GM12878 (cell line): ENCODE data around the gene FGF11. TPM values are rescaled to one million over a fixed set of nuclear protein-coding genes. Genes with fewer than 3 reads are reported as not detected.

Source experiments
- ATF2 ChIP-seq: IDR thresholded peaks from 2 replicates; pipeline ENCODE4 v1.6.1; 2012; ENCODE audit warnings: low read length, inconsistent platforms
- DPF2 ChIP-seq: fragments of 450-650 bp; IDR thresholded peaks from 2 replicates; pipeline ENCODE4 v1.6.1; 2017; ENCODE audit warnings: mild to moderate bottlenecking
- GATAD2B ChIP-seq: fragments of 450-650 bp; conservative IDR thresholded peaks from 2 replicates; pipeline ENCODE4 v1.6.1; 2017; ENCODE audit warnings: low read depth, mild to moderate bottlenecking, moderate library complexity
- HCFC1 ChIP-seq: fragments of 150-350 bp; IDR thresholded peaks from 2 replicates; pipeline ENCODE4 v1.6.1; 2014; ENCODE audit warnings: low read length
- HDAC2 ChIP-seq: fragments of 200-600 bp; sonication (generic); IDR thresholded peaks from 2 replicates; pipeline ENCODE4 v1.6.1; 2017
- KAT2A ChIP-seq: conservative IDR thresholded peaks from 2 replicates; pipeline ENCODE4 v1.6.1; 2011; ENCODE audit warnings: low read depth, low read length; ENCODE audit not compliant: control insufficient read depth
- MLLT1 ChIP-seq: fragments of 450-650 bp; IDR thresholded peaks from 2 replicates; pipeline ENCODE4 v1.6.1; 2016; ENCODE audit warnings: mild to moderate bottlenecking
- NFYB ChIP-seq: IDR thresholded peaks from 2 replicates; pipeline ENCODE4 v1.6.1; 2011; ENCODE audit warnings: low read depth, mild to moderate bottlenecking, low read length, improper control_type of control experiment, moderate library complexity; ENCODE audit not compliant: insufficient read depth
- PML ChIP-seq: IDR thresholded peaks from 2 replicates; pipeline ENCODE4 v1.6.1; 2012; ENCODE audit warnings: low read length, inconsistent platforms
- RCOR1 ChIP-seq: conservative IDR thresholded peaks from 2 replicates; pipeline ENCODE4 v1.6.1; 2012; ENCODE audit warnings: low read depth, low read length, improper control_type of control experiment
- RUNX3 ChIP-seq: IDR thresholded peaks from 2 replicates; pipeline ENCODE4 v1.6.1; 2012; ENCODE audit warnings: low read length, inconsistent platforms
- STAT3 ChIP-seq: IDR thresholded peaks from 2 replicates; pipeline ENCODE4 v1.6.1; 2011; ENCODE audit warnings: low read depth, low read length, improper control_type of control experiment
- ZZZ3 ChIP-seq: IDR thresholded peaks from 2 replicates; pipeline ENCODE4 v1.6.1; 2011; ENCODE audit warnings: low read depth; ENCODE audit not compliant: control insufficient read depth, insufficient read length
- polyA plus RNA-seq, 11 experiments: library from polyadenylated mRNA; depleted of rRNA in 4 of 11; unstranded in 6 of 11; stranded (reverse) in 5 of 11; fragments of >200 nt; fragmentation: Nextera tagmentation in 4 of 11; fragmentation: Illumina TruSeq in 1 of 11; extraction: Ambion mirVana in 4 of 11; extraction: Trizol in 1 of 11; gene quantifications; 1 replicate in 1 of 11; 2 replicates in 10 of 11; pipeline versions ENCODE4 v1.2.1 to v1.2.3, GENCODE V29; 2011 to 2016; ENCODE audit warnings: inconsistent platforms in 2 of 11, missing spikeins in 2 of 11, low read depth in 1 of 11
- total RNA-seq, 4 experiments: library from RNA; depleted of rRNA in 3 of 4; stranded (reverse); fragments of >200 nt in 3 of 4; fragmentation: Illumina TruSeq in 1 of 4; extraction: Trizol in 1 of 4; gene quantifications; 2 replicates each; pipeline versions ENCODE4 v1.2.1 to v1.2.3, GENCODE V29; 2013 to 2021
- TF ChIP-seq, protein P1 (sequence below), 3 experiments: IDR thresholded peaks in 2 of 3; conservative IDR thresholded peaks in 1 of 3; 2 replicates each; pipeline ENCODE4 v1.5.1; 2011; ENCODE audit warnings: low read depth in 3 of 3, low read length in 3 of 3, mild to moderate bottlenecking in 3 of 3, control low read depth in 2 of 3, moderate library complexity in 2 of 3, inconsistent platforms in 1 of 3, mixed read lengths in 1 of 3; ENCODE audit not compliant: control insufficient read depth in 2 of 3, insufficient read depth in 1 of 3; ENCODE audit errors: extremely low read depth in 1 of 3
- TF ChIP-seq, protein P2 (sequence below): IDR thresholded peaks from 2 replicates; pipeline ENCODE4 v1.6.1; 2012; ENCODE audit warnings: improper control_type of control experiment, low read depth, low read length; ENCODE audit not compliant: insufficient replicate concordance

Gene FGF11
- total and polyA plus RNA-seq, 10 of the 15 experiments (the other 5 are each of a cell fraction or from before 2014, with no cell fraction given) = 0.69 to 21.1 (median 2.6) TPM

GRCh38 chr17:7435676-7436555 is 3.4 kb upstream of the FGF11 start (continued):
- 0 out of 2 replicates have a peak, but pooled peaks have one; percentile 22 for TF ChIP-seq PML
- TF ChIP-seq ZZZ3 = no peak
- TF ChIP-seq NFYB = no peak
- peak; percentile 27; the same call in 1 of the 2 replicates for TF ChIP-seq HCFC1
- TF ChIP-seq HDAC2 = no peak
- TF ChIP-seq MLLT1 = peak; percentile 65
- TF ChIP-seq GATAD2B = peak; percentile 50
- no peak for TF ChIP-seq RCOR1
- TF ChIP-seq, protein P1, sequence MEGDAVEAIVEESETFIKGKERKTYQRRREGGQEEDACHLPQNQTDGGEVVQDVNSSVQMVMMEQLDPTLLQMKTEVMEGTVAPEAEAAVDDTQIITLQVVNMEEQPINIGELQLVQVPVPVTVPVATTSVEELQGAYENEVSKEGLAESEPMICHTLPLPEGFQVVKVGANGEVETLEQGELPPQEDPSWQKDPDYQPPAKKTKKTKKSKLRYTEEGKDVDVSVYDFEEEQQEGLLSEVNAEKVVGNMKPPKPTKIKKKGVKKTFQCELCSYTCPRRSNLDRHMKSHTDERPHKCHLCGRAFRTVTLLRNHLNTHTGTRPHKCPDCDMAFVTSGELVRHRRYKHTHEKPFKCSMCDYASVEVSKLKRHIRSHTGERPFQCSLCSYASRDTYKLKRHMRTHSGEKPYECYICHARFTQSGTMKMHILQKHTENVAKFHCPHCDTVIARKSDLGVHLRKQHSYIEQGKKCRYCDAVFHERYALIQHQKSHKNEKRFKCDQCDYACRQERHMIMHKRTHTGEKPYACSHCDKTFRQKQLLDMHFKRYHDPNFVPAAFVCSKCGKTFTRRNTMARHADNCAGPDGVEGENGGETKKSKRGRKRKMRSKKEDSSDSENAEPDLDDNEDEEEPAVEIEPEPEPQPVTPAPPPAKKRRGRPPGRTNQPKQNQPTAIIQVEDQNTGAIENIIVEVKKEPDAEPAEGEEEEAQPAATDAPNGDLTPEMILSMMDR (IDR thresholded peaks at IDR 0.05 in 2 of 3, conservative IDR thresholded peaks at IDR 0.05 in 1 of 3; ENCODE audit: control insufficient read depth in 2 of 3, extremely low read depth in 1 of 3, insufficient read depth in 1 of 3, low read depth in 3 of 3, low read length in 3 of 3) = peak; percentile 20 to 37 (median 34); a peak in 2 of 6 replicates
- TF ChIP-seq RUNX3 = peak; percentile 51
- TF ChIP-seq, protein P2, sequence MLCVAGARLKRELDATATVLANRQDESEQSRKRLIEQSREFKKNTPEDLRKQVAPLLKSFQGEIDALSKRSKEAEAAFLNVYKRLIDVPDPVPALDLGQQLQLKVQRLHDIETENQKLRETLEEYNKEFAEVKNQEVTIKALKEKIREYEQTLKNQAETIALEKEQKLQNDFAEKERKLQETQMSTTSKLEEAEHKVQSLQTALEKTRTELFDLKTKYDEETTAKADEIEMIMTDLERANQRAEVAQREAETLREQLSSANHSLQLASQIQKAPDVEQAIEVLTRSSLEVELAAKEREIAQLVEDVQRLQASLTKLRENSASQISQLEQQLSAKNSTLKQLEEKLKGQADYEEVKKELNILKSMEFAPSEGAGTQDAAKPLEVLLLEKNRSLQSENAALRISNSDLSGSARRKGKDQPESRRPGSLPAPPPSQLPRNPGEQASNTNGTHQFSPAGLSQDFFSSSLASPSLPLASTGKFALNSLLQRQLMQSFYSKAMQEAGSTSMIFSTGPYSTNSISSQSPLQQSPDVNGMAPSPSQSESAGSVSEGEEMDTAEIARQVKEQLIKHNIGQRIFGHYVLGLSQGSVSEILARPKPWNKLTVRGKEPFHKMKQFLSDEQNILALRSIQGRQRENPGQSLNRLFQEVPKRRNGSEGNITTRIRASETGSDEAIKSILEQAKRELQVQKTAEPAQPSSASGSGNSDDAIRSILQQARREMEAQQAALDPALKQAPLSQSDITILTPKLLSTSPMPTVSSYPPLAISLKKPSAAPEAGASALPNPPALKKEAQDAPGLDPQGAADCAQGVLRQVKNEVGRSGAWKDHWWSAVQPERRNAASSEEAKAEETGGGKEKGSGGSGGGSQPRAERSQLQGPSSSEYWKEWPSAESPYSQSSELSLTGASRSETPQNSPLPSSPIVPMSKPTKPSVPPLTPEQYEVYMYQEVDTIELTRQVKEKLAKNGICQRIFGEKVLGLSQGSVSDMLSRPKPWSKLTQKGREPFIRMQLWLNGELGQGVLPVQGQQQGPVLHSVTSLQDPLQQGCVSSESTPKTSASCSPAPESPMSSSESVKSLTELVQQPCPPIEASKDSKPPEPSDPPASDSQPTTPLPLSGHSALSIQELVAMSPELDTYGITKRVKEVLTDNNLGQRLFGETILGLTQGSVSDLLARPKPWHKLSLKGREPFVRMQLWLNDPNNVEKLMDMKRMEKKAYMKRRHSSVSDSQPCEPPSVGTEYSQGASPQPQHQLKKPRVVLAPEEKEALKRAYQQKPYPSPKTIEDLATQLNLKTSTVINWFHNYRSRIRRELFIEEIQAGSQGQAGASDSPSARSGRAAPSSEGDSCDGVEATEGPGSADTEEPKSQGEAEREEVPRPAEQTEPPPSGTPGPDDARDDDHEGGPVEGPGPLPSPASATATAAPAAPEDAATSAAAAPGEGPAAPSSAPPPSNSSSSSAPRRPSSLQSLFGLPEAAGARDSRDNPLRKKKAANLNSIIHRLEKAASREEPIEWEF = no peak
- no peak for TF ChIP-seq ATF2
- TF ChIP-seq DPF2 = 0 out of 2 replicates have a peak, but pooled peaks have one; percentile 28
- no peak for TF ChIP-seq KAT2A
- no peak for TF ChIP-seq STAT3
